Measurements from ENCODE around the gene TLL2. TPM values are rescaled to one million over a fixed set of nuclear protein-coding genes. Genes with fewer than 3 reads are reported as not detected.

TLL2 gene
- total and polyA plus RNA-seq, 11 donors = 1.8 to 8.6 (median 4.6) TPM

- Histone ChIP-seq H3K27ac (no peak overlapping the region), H3K4me3 (no peak overlapping the region), H3K4me1 (peaks cover 0 to 3% (median 0%) of the 10 kb centered on the region in 12 donors), H3K36me3 (no peaks in the 10 kb centered on the region), H3K27me3 (no peaks in the 10 kb centered on the region), H3K9me3 (peaks cover 0 to 13% (median 7%) of the 10 kb centered on the region in 12 donors)
- 67 to 76% (median 71%) methylated on average over 4 of the region's 4 CpGs for whole genome bisulfite sequencing, 4 donors
- no peak for TF ChIP-seq POLR2A (IDR thresholded peaks at IDR 0.05)
- TF ChIP-seq CTCF (IDR thresholded peaks at IDR 0.05) = no peak
- DNase-seq (no peak), ATAC-seq (no peak)
- intact Hi-C loops (cut with DNase I) = no loop called here
These were observed 171.3 kb downstream of the TLL2 start for GRCh38 chr10:96342402-96342801.

GRCh38 chr10:96341219-96342182 lies 172.2 kb downstream of the TLL2 start:
- Histone ChIP-seq H3K9me3 (peaks cover 0 to 10% (median 5%) of the 10 kb centered on the region in 12 donors), H3K27me3 (no peaks in the 10 kb centered on the region), H3K27ac (no peak overlapping the region), H3K4me3 (no peak overlapping the region), H3K36me3 (no peaks in the 10 kb centered on the region), H3K4me1 (peaks cover 0 to 3% (median 0%) of the 10 kb centered on the region in 12 donors)
- ATAC-seq = no peak
- intact Hi-C loops (cut with DNase I) = no loop called here
- no peak for TF ChIP-seq CTCF (IDR thresholded peaks at IDR 0.05)
- no peak for TF ChIP-seq POLR2A (IDR thresholded peaks at IDR 0.05)
- no peak for DNase-seq
- WGBS, 4 donors = 70 to 79% (median 77%) methylated on average over 5 of the region's 5 CpGs

- no peaks in the 10 kb centered on the region for H3K9me3 ChIP-seq
- WGBS, 4 donors = 32 to 43% (median 38%) methylated on average over 7 of the region's 7 CpGs
- H3K4me1 ChIP-seq = peaks cover 0 to 3% (median 0%) of the 10 kb centered on the region in 12 donors
- H3K36me3 ChIP-seq = no peaks in the 10 kb centered on the region
- peaks cover 0 to under 1% (median 0%) of the 10 kb centered on the region in 9 donors for H3K27me3 ChIP-seq
- no peak overlapping the region for H3K4me3 ChIP-seq
- no peak for TF ChIP-seq POLR2A (IDR thresholded peaks at IDR 0.05)
- TF ChIP-seq CTCF (IDR thresholded peaks at IDR 0.05) = peak; percentile 49 to 73 (median 62)
- DNase-seq (peak in 4 of 5 donors; percentile 19 to 61 (median 44)), ATAC-seq (peak in 2 of 4 donors; percentile 65 to 78)
- intact Hi-C loops (cut with DNase I) = loop anchor here in 3 of 10 donors (5.0 to 10.0 kb wide), 3 partner anchors 113 to 325 kb away; no protein-coding TSS in a partner anchor
- H3K27ac ChIP-seq = no peak overlapping the region
These were observed 173.5 kb downstream of the TLL2 start for GRCh38 chr10:96339956-96340904.
